ENCODE results near the gene NKX1-1. TPM values are rescaled to one million over a fixed set of nuclear protein-coding genes. Genes with fewer than 3 reads are reported as not detected.
"Not testable (repeated sequence)": the region's sequence is repeated elsewhere in the genome, so short reads cannot be mapped to it uniquely, and the experiment has no call there.

NKX1-1 gene
- total and polyA plus RNA-seq, 4 donors: 0.35 to 0.70 TPM; not detected in 2

GRCh38 chr4:1399508-1400190 lies 6.6 kb downstream of the NKX1-1 start:
- H3K27ac ChIP-seq (ENCODE audit: low read depth, low read length): no peak overlapping the region
- no peak overlapping the region for H3K4me3 ChIP-seq (ENCODE audit: low read depth, low read length)
- H3K27me3 ChIP-seq (ENCODE audit: control insufficient read depth, insufficient read depth, low read length): peaks cover 39% of the 10 kb centered on the region
- peaks cover 16% of the 10 kb centered on the region for H3K36me3 ChIP-seq (ENCODE audit: control insufficient read depth, insufficient read depth, low read length)
- peaks cover 10% of the 10 kb centered on the region for H3K4me1 ChIP-seq (ENCODE audit: control insufficient read depth, insufficient read depth, low read length)
- peaks cover 7% of the 10 kb centered on the region for H3K9me3 ChIP-seq (ENCODE audit: control insufficient read depth, insufficient read depth, low read length)
- 81% methylated on average over 13 of the region's 15 CpGs for WGBS (ENCODE audit: insufficient coverage)
- no peak for DNase-seq (ENCODE audit: low read depth in 4 of 6, low spot score in 6 of 6)

- Histone ChIP-seq H3K9me3 (ENCODE audit: control insufficient read depth, insufficient read depth, low read length) (peaks cover 7% of the 10 kb centered on the region), H3K4me3 (ENCODE audit: low read depth, low read length) (no peak overlapping the region), H3K27ac (ENCODE audit: low read depth, low read length) (no peak overlapping the region), H3K27me3 (ENCODE audit: control insufficient read depth, insufficient read depth, low read length) (peaks cover 32% of the 10 kb centered on the region), H3K36me3 (ENCODE audit: control insufficient read depth, insufficient read depth, low read length) (peaks cover 22% of the 10 kb centered on the region), H3K4me1 (ENCODE audit: control insufficient read depth, insufficient read depth, low read length) (peaks cover 7% of the 10 kb centered on the region)
- no peak for DNase-seq (ENCODE audit: low read depth in 4 of 6, low spot score in 6 of 6)
- WGBS (ENCODE audit: insufficient coverage): 91% methylated on average over 16 of the region's 22 CpGs
These were observed 7.3 kb downstream of the NKX1-1 start for GRCh38 chr4:1398681-1399507.

GRCh38 chr4:1396806-1397455 lies 9.3 kb downstream of the NKX1-1 start:
- no peak for DNase-seq (ENCODE audit: low read depth in 4 of 6, low spot score in 6 of 6)
- no peak overlapping the region for H3K27ac ChIP-seq (ENCODE audit: low read depth, low read length)
- H3K27me3 ChIP-seq (ENCODE audit: control insufficient read depth, insufficient read depth, low read length): peaks cover 19% of the 10 kb centered on the region
- H3K9me3 ChIP-seq (ENCODE audit: control insufficient read depth, insufficient read depth, low read length): peaks cover 7% of the 10 kb centered on the region
- H3K36me3 ChIP-seq (ENCODE audit: control insufficient read depth, insufficient read depth, low read length): peaks cover 24% of the 10 kb centered on the region
- no peak overlapping the region for H3K4me3 ChIP-seq (ENCODE audit: low read depth, low read length)
- WGBS (ENCODE audit: insufficient coverage): 100% methylated on average over 7 of the region's 11 CpGs
- H3K4me1 ChIP-seq (ENCODE audit: control insufficient read depth, insufficient read depth, low read length): no peaks in the 10 kb centered on the region

- Histone ChIP-seq H3K27me3 (ENCODE audit: control insufficient read depth, insufficient read depth, low read length) (peaks cover 12% of the 10 kb centered on the region), H3K36me3 (ENCODE audit: control insufficient read depth, insufficient read depth, low read length) (peaks cover 24% of the 10 kb centered on the region), H3K27ac (ENCODE audit: low read depth, low read length) (no peak overlapping the region), H3K4me3 (ENCODE audit: low read depth, low read length) (no peak overlapping the region), H3K9me3 (ENCODE audit: control insufficient read depth, insufficient read depth, low read length) (peaks cover 7% of the 10 kb centered on the region), H3K4me1 (ENCODE audit: control insufficient read depth, insufficient read depth, low read length) (no peaks in the 10 kb centered on the region)
- 95% methylated on average over 10 of the region's 13 CpGs for WGBS (ENCODE audit: insufficient coverage)
- no peak for DNase-seq (ENCODE audit: low read depth in 4 of 6, low spot score in 6 of 6)
These were observed 10.1 kb downstream of the NKX1-1 start for GRCh38 chr4:1395941-1396805.

GRCh38 chr4:1395389-1395820 lies 10.8 kb downstream of the NKX1-1 start:
- peaks cover 24% of the 10 kb centered on the region for H3K36me3 ChIP-seq (ENCODE audit: control insufficient read depth, insufficient read depth, low read length)
- not testable (repeated sequence) for H3K9me3 ChIP-seq (ENCODE audit: control insufficient read depth, insufficient read depth, low read length); H3K4me3 ChIP-seq (ENCODE audit: low read depth, low read length); H3K27me3 ChIP-seq (ENCODE audit: control insufficient read depth, insufficient read depth, low read length); H3K27ac ChIP-seq (ENCODE audit: low read depth, low read length); DNase-seq (ENCODE audit: low read depth in 4 of 6, low spot score in 6 of 6); H3K4me1 ChIP-seq (ENCODE audit: control insufficient read depth, insufficient read depth, low read length)
- WGBS (ENCODE audit: insufficient coverage): 98% methylated on average over 25 of the region's 26 CpGs

- WGBS (ENCODE audit: insufficient coverage): 99% methylated on average over 63 of the region's 63 CpGs
- not testable (repeated sequence) for H3K27me3 ChIP-seq (ENCODE audit: control insufficient read depth, insufficient read depth, low read length); H3K27ac ChIP-seq (ENCODE audit: low read depth, low read length); H3K4me1 ChIP-seq (ENCODE audit: control insufficient read depth, insufficient read depth, low read length); H3K4me3 ChIP-seq (ENCODE audit: low read depth, low read length); H3K9me3 ChIP-seq (ENCODE audit: control insufficient read depth, insufficient read depth, low read length); DNase-seq (ENCODE audit: low read depth in 4 of 6, low spot score in 6 of 6)
- peaks cover 24% of the 10 kb centered on the region for H3K36me3 ChIP-seq (ENCODE audit: control insufficient read depth, insufficient read depth, low read length)
These were observed 11.5 kb downstream of the NKX1-1 start for GRCh38 chr4:1394554-1395388.

GRCh38 chr4:1393866-1394265 lies 12.4 kb downstream of the NKX1-1 start:
- WGBS (ENCODE audit: insufficient coverage): 87% methylated on average over 8 of the region's 10 CpGs
- Histone ChIP-seq H3K9me3 (ENCODE audit: control insufficient read depth, insufficient read depth, low read length) (peaks cover 8% of the 10 kb centered on the region), H3K4me3 (ENCODE audit: low read depth, low read length) (no peak overlapping the region), H3K36me3 (ENCODE audit: control insufficient read depth, insufficient read depth, low read length) (peaks cover 24% of the 10 kb centered on the region), H3K27ac (ENCODE audit: low read depth, low read length) (no peak overlapping the region), H3K27me3 (ENCODE audit: control insufficient read depth, insufficient read depth, low read length) (no peaks in the 10 kb centered on the region), H3K4me1 (ENCODE audit: control insufficient read depth, insufficient read depth, low read length) (no peaks in the 10 kb centered on the region)
- no peak for DNase-seq (ENCODE audit: low read depth in 4 of 6, low spot score in 6 of 6)

- DNase-seq (ENCODE audit: low read depth in 4 of 6, low spot score in 6 of 6); H3K4me1 ChIP-seq (ENCODE audit: control insufficient read depth, insufficient read depth, low read length); H3K4me3 ChIP-seq (ENCODE audit: low read depth, low read length); H3K9me3 ChIP-seq (ENCODE audit: control insufficient read depth, insufficient read depth, low read length); H3K27ac ChIP-seq (ENCODE audit: low read depth, low read length); H3K27me3 ChIP-seq (ENCODE audit: control insufficient read depth, insufficient read depth, low read length): not testable (repeated sequence)
- H3K36me3 ChIP-seq (ENCODE audit: control insufficient read depth, insufficient read depth, low read length): peaks cover 24% of the 10 kb centered on the region
- 94% methylated on average over 5 of the region's 5 CpGs for WGBS (ENCODE audit: insufficient coverage)
These were observed 12.9 kb downstream of the NKX1-1 start for GRCh38 chr4:1393363-1393762.
